CD14-positive monocyte (primary cell): Measurements from ENCODE around the gene HSH2D. TPM values are rescaled to one million over a fixed set of nuclear protein-coding genes. Genes with fewer than 3 reads are reported as not detected.
"Not testable (repeated sequence)": the region's sequence is repeated elsewhere in the genome, so short reads cannot be mapped to it uniquely, and the experiment has no call there.

Experiments used
- DNase-seq, 3 donors: peaks; one replicate each; pipeline ENCODE4 v3.0.0-alpha.2; 2011 to 2022
- H2AFZ ChIP-seq: 2 replicates; pipeline ENCODE4 v1.6.0; 2012; ENCODE audit warnings: mild to moderate bottlenecking, low read depth, low read length, inconsistent platforms; ENCODE audit not compliant: insufficient read depth, poor library complexity, severe bottlenecking
- H3K27ac ChIP-seq, 2 donors: 1 replicate in 1 of 2; 2 replicates in 1 of 2; pipeline ENCODE4 v1.5.1; 2012 to 2013; ENCODE audit warnings: low read length in 2 of 2, control low read depth in 1 of 2, inconsistent platforms in 1 of 2, low read depth in 1 of 2, mild to moderate bottlenecking in 1 of 2
- H3K27me3 ChIP-seq, 2 donors: one replicate each; pipeline versions ENCODE4 v1.6.0 to v1.6.1; 2011 to 2013; ENCODE audit warnings: low read length in 2 of 2; ENCODE audit not compliant: control insufficient read depth in 2 of 2, insufficient read depth in 2 of 2
- H3K36me3 ChIP-seq, 2 donors: replicated peaks in 1 of 2; 1 replicate in 1 of 2; 2 replicates in 1 of 2; pipeline versions ENCODE4 v1.5.1 to v1.6.1; 2012 to 2013; ENCODE audit warnings: low read length in 2 of 2, control low read depth in 1 of 2, inconsistent platforms in 1 of 2, mild to moderate bottlenecking in 1 of 2; ENCODE audit not compliant: insufficient read depth in 2 of 2, control insufficient read depth in 1 of 2
- H3K4me1 ChIP-seq, 2 donors: 1 replicate in 1 of 2; 2 replicates in 1 of 2; pipeline versions ENCODE4 v1.5.1 to v1.6.1; 2012 to 2013; ENCODE audit warnings: low read length in 2 of 2, control low read depth in 1 of 2, inconsistent platforms in 1 of 2, mild to moderate bottlenecking in 1 of 2, moderate library complexity in 1 of 2; ENCODE audit not compliant: insufficient read depth in 2 of 2, control insufficient read depth in 1 of 2
- H3K4me2 ChIP-seq: replicated peaks from 2 replicates; pipeline ENCODE3; 2012; ENCODE audit warnings: low read length, moderate library complexity, mild to moderate bottlenecking; ENCODE audit not compliant: poor library complexity, severe bottlenecking; ENCODE audit errors: extremely low read depth
- H3K4me3 ChIP-seq, 3 experiments: fragments of 200-600 bp in 1 of 3; sonication (generic) in 1 of 3; replicated peaks in 1 of 3; 1 replicate in 2 of 3; 2 replicates in 1 of 3; pipeline ENCODE4 v1.5.1; 2011 to 2013; ENCODE audit warnings: low read length in 3 of 3, mild to moderate bottlenecking in 3 of 3, control low read depth in 2 of 3, low read depth in 2 of 3, inconsistent platforms in 1 of 3, moderate library complexity in 1 of 3
- H3K79me2 ChIP-seq: 2 replicates; pipeline ENCODE4 v1.6.0; 2012; ENCODE audit warnings: mild to moderate bottlenecking, control low read depth, inconsistent platforms, low read length, moderate library complexity; ENCODE audit not compliant: insufficient read depth
- H3K9ac ChIP-seq: 2 replicates; pipeline ENCODE4 v1.6.0; 2017; ENCODE audit warnings: low read length, mild to moderate bottlenecking; ENCODE audit not compliant: insufficient read depth, poor library complexity, severe bottlenecking
- H3K9me3 ChIP-seq, 2 donors: replicated peaks in 1 of 2; 1 replicate in 1 of 2; 2 replicates in 1 of 2; pipeline versions ENCODE4 v1.5.1 to v1.6.1; 2012 to 2013; ENCODE audit warnings: low read length in 2 of 2, control low read depth in 1 of 2; ENCODE audit not compliant: control insufficient read depth in 1 of 2, insufficient read depth in 1 of 2
- H4K20me1 ChIP-seq: 2 replicates; pipeline ENCODE4 v1.6.0; 2012; ENCODE audit warnings: mild to moderate bottlenecking, low read length, control low read depth, moderate library complexity; ENCODE audit not compliant: insufficient read depth
- H3K27ac Mint-ChIP-seq, 7 donors: one replicate each; pipeline ENCODE4 v1.8.0; 2020; ENCODE audit warnings: mild to moderate bottlenecking in 7 of 7, mixed read lengths in 7 of 7, moderate library complexity in 6 of 7, inconsistent platforms in 2 of 7
- H3K27me3 Mint-ChIP-seq, 3 donors: one replicate each; pipeline ENCODE4 v1.8.0; 2021 to 2022; ENCODE audit warnings: low read depth in 3 of 3, mild to moderate bottlenecking in 3 of 3, mixed read lengths in 3 of 3, moderate library complexity in 3 of 3, inconsistent platforms in 1 of 3
- H3K36me3 Mint-ChIP-seq, 2 donors: one replicate each; pipeline ENCODE4 v1.8.0; 2020; ENCODE audit warnings: mixed read lengths in 2 of 2, inconsistent platforms in 1 of 2, mild to moderate bottlenecking in 1 of 2
- H3K4me1 Mint-ChIP-seq: one replicate; pipeline ENCODE4 v1.8.0; 2020; ENCODE audit warnings: mild to moderate bottlenecking, mixed read lengths
- H3K4me3 Mint-ChIP-seq, 2 donors: one replicate each; pipeline ENCODE4 v1.8.0; 2020; ENCODE audit warnings: mild to moderate bottlenecking in 2 of 2, mixed read lengths in 2 of 2, moderate library complexity in 1 of 2
- H3K9me3 Mint-ChIP-seq, 7 donors: one replicate each; pipeline ENCODE4 v1.8.0; 2020 to 2022; ENCODE audit warnings: mixed read lengths in 7 of 7, mild to moderate bottlenecking in 6 of 7, moderate library complexity in 6 of 7, inconsistent platforms in 2 of 7
- CTCF ChIP-seq: fragments of 200-600 bp; IDR thresholded peaks from one replicate; pipeline ENCODE4 v1.8.0; 2022; ENCODE audit warnings: antibody characterized with exemption, mild to moderate bottlenecking
- WGBS: methylation state at CpG from one replicate; pipeline ENCODE4 v1.1.5; 2013; ENCODE audit warnings: missing lambda C conversion rate; ENCODE audit not compliant: insufficient coverage; 5-methylcytosine and 5-hydroxymethylcytosine counted together
- intact Hi-C, 2 donors: fragments of 100-400 bp; cut with micrococcal nuclease; formaldehyde crosslinking; loops; one replicate each; pipeline versions ENCODE4 v1.15.0 to v1.15.1; 2023
- polyA plus RNA-seq, 3 donors: library from polyadenylated mRNA; depleted of rRNA in 1 of 3; unstranded in 2 of 3; stranded (reverse) in 1 of 3; fragments of 300-500 nt in 2 of 3; fragments of >200 nt in 1 of 3; fragmentation: Illumina TruSeq in 2 of 3; gene quantifications; 1 replicate in 2 of 3; 2 replicates in 1 of 3; pipeline ENCODE4 v1.2.3, GENCODE V29; 2012 to 2021

The HSH2D gene
- polyA plus RNA-seq, 3 donors = 13.8 to 106 (median 16.7) TPM

GRCh38 chr19:16098821-16099220 is 44.7 kb upstream of the HSH2D start:
- TF ChIP-seq CTCF = no peak
- Histone ChIP-seq H3K27me3 (no peaks in the 10 kb centered on the region), H2AFZ (no peak overlapping the region), H3K27ac (no peak overlapping the region), H3K4me2 (no peak overlapping the region), H3K9ac (no peak overlapping the region), H3K79me2 (peaks cover 16% of the 10 kb centered on the region), H3K4me1 (peaks cover 0 to 5% of the 10 kb centered on the region in 2 donors), H3K4me3 (no peak overlapping the region), H3K36me3 (peaks cover 82 to 98% of the 10 kb centered on the region in 2 donors), H3K9me3 (no peaks in the 10 kb centered on the region), H4K20me1 (peaks cover 33% of the 10 kb centered on the region)
- intact Hi-C loops = no loop called here
- Mint-ChIP-seq H3K4me1 (peaks cover 3% of the 10 kb centered on the region), H3K27ac (peak overlapping the region in 1 of 7 donors; percentile 68), H3K36me3 (peaks cover 78 to 98% of the 10 kb centered on the region in 2 donors), H3K27me3 (peaks cover 0 to 2% (median 0%) of the 10 kb centered on the region in 3 donors), H3K4me3 (no peak overlapping the region), H3K9me3 (no peaks in the 10 kb centered on the region)
- 100% methylated on average over 1 of the region's 6 CpGs for WGBS
- no peak for DNase-seq

GRCh38 chr19:16099314-16099965 is 44.0 kb upstream of the HSH2D start:
- H3K79me2 ChIP-seq = peaks cover 16% of the 10 kb centered on the region
- H2AFZ ChIP-seq, H3K4me1 Mint-ChIP-seq, H3K4me3 ChIP-seq, H3K4me1 ChIP-seq, intact Hi-C loops, H3K27me3 ChIP-seq, H3K27me3 Mint-ChIP-seq, H3K9me3 ChIP-seq, H3K4me3 Mint-ChIP-seq, H3K4me2 ChIP-seq, H3K9ac ChIP-seq, DNase-seq, H3K9me3 Mint-ChIP-seq, H3K27ac ChIP-seq: not testable (repeated sequence)
- WGBS = 90% methylated on average over 2 of the region's 8 CpGs
- H3K27ac Mint-ChIP-seq = peak overlapping the region in 1 of 7 donors; percentile 46
- peaks cover 76 to 94% of the 10 kb centered on the region in 2 donors for H3K36me3 ChIP-seq
- H4K20me1 ChIP-seq = peaks cover 30% of the 10 kb centered on the region
- peaks cover 73 to 92% of the 10 kb centered on the region in 2 donors for H3K36me3 Mint-ChIP-seq
